HCEC 1CT (cell line): ENCODE measurements around the gene DTD1.

Experiments used
- DNase-seq: peaks from one replicate; pipeline ENCODE4 v3.0.0-alpha.2; 2017

DTD1 gene

GRCh38 chr20:18587665-18588573 lies at the start of gene DTD1:
Gene DTD1, plus strand, starts transcription at chr20:18588054. Its CDS starts 19 bp downstream, at chr20:18588073.
- DNase-seq, result peak; percentile 85

- peak; percentile 51 for DNase-seq
Measured at GRCh38 chr20:18541741-18542140, 46.1 kb upstream of the DTD1 start.

- DNase-seq, result no peak
Measured at GRCh38 chr20:18543216-18543615, 44.6 kb upstream of the DTD1 start.

- no peak for DNase-seq
Measured at GRCh38 chr20:18543932-18544331, 43.9 kb upstream of the DTD1 start.

- DNase-seq, result no peak
Measured at GRCh38 chr20:18545566-18545965, 42.3 kb upstream of the DTD1 start.

- no peak for DNase-seq
Measured at GRCh38 chr20:18548465-18548864, 39.4 kb upstream of the DTD1 start.

- no peak for DNase-seq
Measured at GRCh38 chr20:18553746-18554145, 34.1 kb upstream of the DTD1 start.

GRCh38 chr20:18566892-18567738 lies 20.7 kb upstream of the DTD1 start, which contains the start of gene SMIM26:
Gene SMIM26, plus strand, starts transcription at chr20:18567432. Its CDS starts 47 bp downstream, at chr20:18567479.
- DNase-seq, result peak; percentile 91

GRCh38 chr20:18567739-18568091 lies 20.1 kb upstream of the DTD1 start:
- no peak for DNase-seq

GRCh38 chr20:18571009-18571408 lies 16.8 kb upstream of the DTD1 start:
- no peak for DNase-seq

GRCh38 chr20:18571578-18571977 lies 16.3 kb upstream of the DTD1 start:
- no peak for DNase-seq

- DNase-seq, result no peak
Measured at GRCh38 chr20:18577942-18578341, 9.9 kb upstream of the DTD1 start.

- DNase-seq, result no peak
Measured at GRCh38 chr20:18578581-18578980, 9.3 kb upstream of the DTD1 start.

- no peak for DNase-seq
Measured at GRCh38 chr20:18580012-18580411, 7.8 kb upstream of the DTD1 start.

GRCh38 chr20:18585134-18585533 lies 2.7 kb upstream of the DTD1 start:
- DNase-seq, result no peak

GRCh38 chr20:18588574-18588933 lies 700 bp downstream of the DTD1 start:
- DNase-seq, result no peak

- DNase-seq, result no peak
Measured at GRCh38 chr20:18589941-18590674, 2.3 kb downstream of the DTD1 start.

- no peak for DNase-seq
Measured at GRCh38 chr20:18596270-18596669, 8.4 kb downstream of the DTD1 start.

- DNase-seq, result no peak
Measured at GRCh38 chr20:18609741-18610140, 21.9 kb downstream of the DTD1 start.

- DNase-seq, result no peak
Measured at GRCh38 chr20:18611492-18611891, 23.6 kb downstream of the DTD1 start.

- DNase-seq, result peak; percentile 2
Measured at GRCh38 chr20:18613553-18613952, 25.7 kb downstream of the DTD1 start.

- DNase-seq, result no peak
Measured at GRCh38 chr20:18614244-18614643, 26.4 kb downstream of the DTD1 start.

GRCh38 chr20:18615020-18615650 lies 27.3 kb downstream of the DTD1 start:
- no peak for DNase-seq
